Gastroesophageal sphincter (tissue), 4 donors: Measurements from ENCODE around the gene CCSER1. TPM values are rescaled to one million over a fixed set of nuclear protein-coding genes. Genes with fewer than 3 reads are reported as not detected.

Source experiments
- ATAC-seq: fragments of 150-250 bp; one replicate; pipeline ENCODE4 v1.9.1; 2016; ENCODE audit warnings: mild to moderate bottlenecking, moderate library complexity
- H3K27ac ChIP-seq, 4 donors: fragments of 200-600 bp; sonication (generic) in 3 of 4; 1 replicate in 3 of 4; 2 replicates in 1 of 4; pipeline ENCODE4 v1.5.1; 2016 to 2019
- H3K27me3 ChIP-seq: fragments of 200-600 bp; sonication (generic); one replicate; pipeline ENCODE4 v1.5.1; 2019
- H3K36me3 ChIP-seq, 2 donors: fragments of 200-600 bp; sonication (generic); one replicate each; pipeline ENCODE4 v1.5.1; 2019; ENCODE audit warnings: control low read depth in 1 of 2
- H3K4me1 ChIP-seq, 3 donors: fragments of 200-600 bp; sonication (generic); 1 replicate in 2 of 3; 2 replicates in 1 of 3; pipeline ENCODE4 v1.5.1; 2016 to 2019; ENCODE audit warnings: control low read depth in 2 of 3
- H3K4me3 ChIP-seq, 2 donors: fragments of 200-600 bp; sonication (generic); one replicate each; pipeline ENCODE4 v1.5.1; 2019; ENCODE audit warnings: mild to moderate bottlenecking in 1 of 2, moderate library complexity in 1 of 2
- H3K9me3 ChIP-seq, 3 donors: fragments of 200-600 bp; sonication (generic); one replicate each; pipeline ENCODE4 v1.5.1; 2017 to 2019; ENCODE audit warnings: control low read depth in 2 of 3
- CTCF ChIP-seq, 4 experiments: fragments of 200-600 bp in 2 of 4; fragments of 450-650 bp in 2 of 4; sonication (generic) in 1 of 4; IDR thresholded peaks; one replicate each; pipeline ENCODE4 v1.5.1; 2017 to 2019; ENCODE audit warnings: antibody characterized with exemption in 4 of 4, mild to moderate bottlenecking in 2 of 4, moderate library complexity in 2 of 4
- EP300 ChIP-seq: sonication (generic); formaldehyde crosslinking; IDR thresholded peaks from one replicate; pipeline ENCODE4 v1.6.1; 2017; ENCODE audit warnings: antibody characterized with exemption, mild to moderate bottlenecking
- POLR2A ChIP-seq, 2 donors: fragments of 450-650 bp; IDR thresholded peaks; one replicate each; pipeline ENCODE4 v1.6.1; 2017; ENCODE audit warnings: antibody characterized with exemption in 2 of 2, mild to moderate bottlenecking in 2 of 2, moderate library complexity in 1 of 2
- POLR2AphosphoS5 ChIP-seq: sonication (generic); formaldehyde crosslinking; IDR thresholded peaks from one replicate; pipeline ENCODE4 v1.6.1; 2017; ENCODE audit warnings: antibody characterized with exemption
- WGBS, 2 donors: methylation state at CpG; one replicate each; pipeline ENCODE4 v1.1.5; 2018; ENCODE audit warnings: low coverage in 1 of 2; 5-methylcytosine and 5-hydroxymethylcytosine counted together
- total RNA-seq, 4 donors: library from RNA; depleted of rRNA; stranded (reverse); fragments of >200 nt; gene quantifications; one replicate each; pipeline ENCODE4 v1.1.0, GENCODE V29; 2016

CCSER1 gene
- total RNA-seq, 4 donors from 2014 or later = 2.4 to 9.3 (median 4.6) TPM

- Histone ChIP-seq H3K36me3 (no peaks in the 10 kb centered on the region), H3K9me3 (peaks cover 0 to 12% (median 0%) of the 10 kb centered on the region in 3 donors), H3K4me1 (no peaks in the 10 kb centered on the region), H3K4me3 (no peak overlapping the region), H3K27me3 (no peaks in the 10 kb centered on the region), H3K27ac (no peak overlapping the region)
- TF ChIP-seq EP300 = no peak
- no peak for TF ChIP-seq POLR2A (IDR thresholded peaks at IDR 0.05)
- TF ChIP-seq CTCF (IDR thresholded peaks at IDR 0.05) = no peak
- no peak for TF ChIP-seq POLR2AphosphoS5
- 20% methylated on average over 1 of the region's 1 CpG; no CpG with 5 or more reads in 1 of the 2 donors for WGBS, 2 donors
- no peak for ATAC-seq
Measured at GRCh38 chr4:91567594-91567993, 1440.4 kb downstream of the CCSER1 start.

- Histone ChIP-seq H3K4me3 (no peak overlapping the region), H3K36me3 (no peaks in the 10 kb centered on the region), H3K27me3 (no peaks in the 10 kb centered on the region), H3K9me3 (no peaks in the 10 kb centered on the region), H3K4me1 (no peaks in the 10 kb centered on the region), H3K27ac (no peak overlapping the region)
- no peak for ATAC-seq
- TF ChIP-seq POLR2AphosphoS5 (no peak), EP300 (no peak), CTCF (IDR thresholded peaks at IDR 0.05) (no peak), POLR2A (IDR thresholded peaks at IDR 0.05) (no peak)
Measured at GRCh38 chr4:91577864-91578263, 1450.7 kb downstream of the CCSER1 start.

- Histone ChIP-seq H3K4me1 (no peaks in the 10 kb centered on the region), H3K36me3 (no peaks in the 10 kb centered on the region), H3K4me3 (no peak overlapping the region), H3K9me3 (no peaks in the 10 kb centered on the region), H3K27ac (no peak overlapping the region), H3K27me3 (no peaks in the 10 kb centered on the region)
- 19 to 36% methylated on average over 3 of the region's 3 CpGs for WGBS, 2 donors
- TF ChIP-seq POLR2AphosphoS5 (no peak), EP300 (no peak), POLR2A (IDR thresholded peaks at IDR 0.05) (no peak), CTCF (IDR thresholded peaks at IDR 0.05) (no peak)
- no peak for ATAC-seq
Measured at GRCh38 chr4:91590260-91590659, 1463.1 kb downstream of the CCSER1 start.

- WGBS, 2 donors = 79 to 86% methylated on average over 3 to 4 of the region's 4 CpGs
- no peak for TF ChIP-seq POLR2A (IDR thresholded peaks at IDR 0.05)
- no peak for TF ChIP-seq CTCF (IDR thresholded peaks at IDR 0.05)
- TF ChIP-seq POLR2AphosphoS5 = no peak
- no peak for TF ChIP-seq EP300
- Histone ChIP-seq H3K27ac (no peak overlapping the region), H3K36me3 (no peaks in the 10 kb centered on the region), H3K9me3 (no peaks in the 10 kb centered on the region), H3K4me3 (no peak overlapping the region), H3K27me3 (no peaks in the 10 kb centered on the region), H3K4me1 (no peaks in the 10 kb centered on the region)
- ATAC-seq = no peak
Measured at GRCh38 chr4:91592125-91592524, 1464.9 kb downstream of the CCSER1 start.

GRCh38 chr4:91596718-91597117 is 1469.5 kb downstream of the CCSER1 start:
- H3K4me3 ChIP-seq = no peak overlapping the region
- no peak for ATAC-seq
- H3K9me3 ChIP-seq = no peaks in the 10 kb centered on the region
- no peak overlapping the region for H3K27ac ChIP-seq
- no peaks in the 10 kb centered on the region for H3K27me3 ChIP-seq
- no peaks in the 10 kb centered on the region for H3K4me1 ChIP-seq
- 50 to 69% methylated on average over 2 of the region's 2 CpGs for whole genome bisulfite sequencing, 2 donors
- H3K36me3 ChIP-seq = no peaks in the 10 kb centered on the region
- TF ChIP-seq POLR2AphosphoS5 = no peak
- no peak for TF ChIP-seq CTCF (IDR thresholded peaks at IDR 0.05)
- no peak for TF ChIP-seq POLR2A (IDR thresholded peaks at IDR 0.05)
- no peak for TF ChIP-seq EP300
